Mucosa of stomach (tissue), 1 donor: ENCODE data around the gene AMT.
A peak's percentile ranks its signal among the peaks of the same experiment; 100 is the strongest.

Source experiments
- H3K27me3 ChIP-seq: one replicate; pipeline ENCODE4 v1.7.0; 2013; ENCODE audit warnings: mild to moderate bottlenecking, low read length; ENCODE audit not compliant: control insufficient read depth, insufficient read depth
- H3K36me3 ChIP-seq: one replicate; pipeline ENCODE4 v1.7.0; 2013; ENCODE audit warnings: low read length; ENCODE audit not compliant: control insufficient read depth, insufficient read depth
- H3K4me1 ChIP-seq: one replicate; pipeline ENCODE4 v1.7.0; 2013; ENCODE audit warnings: mild to moderate bottlenecking, low read length; ENCODE audit not compliant: control insufficient read depth, insufficient read depth
- H3K4me3 ChIP-seq: one replicate; pipeline ENCODE4 v1.7.0; 2013; ENCODE audit warnings: low read length
- H3K9ac ChIP-seq: one replicate; pipeline ENCODE4 v1.7.0; 2013; ENCODE audit warnings: mild to moderate bottlenecking, low read length, moderate library complexity
- H3K9me3 ChIP-seq: one replicate; pipeline ENCODE4 v1.7.0; 2013; ENCODE audit warnings: mild to moderate bottlenecking, low read length, moderate library complexity; ENCODE audit not compliant: control insufficient read depth
- donor health status: Pancreatic carcinoma.

Gene AMT

GRCh38 chr3:49422379-49423248, at the start of gene AMT:
AMT (minus strand) TSS chr3:49422473; CDS start chr3:49422450, 23 bp downstream.
- H3K4me3 ChIP-seq = peak within 1 kb of the TSS; percentile 29
- H3K27me3 ChIP-seq = no peaks in the 10 kb centered on the region
- H3K4me1 ChIP-seq = peaks cover 17% of the 10 kb centered on the region
- H3K9me3 ChIP-seq = no peaks in the 10 kb centered on the region
- peaks cover 5% of the 10 kb centered on the region for H3K36me3 ChIP-seq
- H3K9ac ChIP-seq = peak within 1 kb of the TSS; percentile 53

- H3K36me3 ChIP-seq = no peaks in the 10 kb centered on the region
- H3K4me3 ChIP-seq = peak overlapping the region; percentile 33
- no peaks in the 10 kb centered on the region for H3K27me3 ChIP-seq
- peaks cover 46% of the 10 kb centered on the region for H3K4me1 ChIP-seq
- no peaks in the 10 kb centered on the region for H3K9me3 ChIP-seq
- H3K9ac ChIP-seq = peak overlapping the region; percentile 81
Observed at GRCh38 chr3:49470714-49471420, 48.6 kb upstream of the AMT start.

- no peaks in the 10 kb centered on the region for H3K36me3 ChIP-seq
- H3K9me3 ChIP-seq = no peaks in the 10 kb centered on the region
- H3K4me1 ChIP-seq = peaks cover 52% of the 10 kb centered on the region
- peak within 1 kb of the TSS; percentile 57 for H3K4me3 ChIP-seq
- peak within 1 kb of the TSS; percentile 89 for H3K9ac ChIP-seq
- no peaks in the 10 kb centered on the region for H3K27me3 ChIP-seq
Observed at GRCh38 chr3:49469936-49470713, 47.9 kb upstream of the AMT start, which contains the start of gene DAG1. DAG1 (plus strand) TSS chr3:49470267; CDS start chr3:49510535, 40,268 bp downstream.

GRCh38 chr3:49469037-49469935, 47.0 kb upstream of the AMT start:
- Histone ChIP-seq H3K4me1 (peaks cover 52% of the 10 kb centered on the region), H3K36me3 (no peaks in the 10 kb centered on the region), H3K4me3 (peak overlapping the region; percentile 57), H3K9ac (peak overlapping the region; percentile 89), H3K27me3 (no peaks in the 10 kb centered on the region), H3K9me3 (no peaks in the 10 kb centered on the region)

GRCh38 chr3:49466085-49466484, 43.8 kb upstream of the AMT start:
- Histone ChIP-seq H3K36me3 (no peaks in the 10 kb centered on the region), H3K4me1 (peaks cover 47% of the 10 kb centered on the region), H3K27me3 (no peaks in the 10 kb centered on the region), H3K9ac (peak overlapping the region; percentile 53), H3K9me3 (no peaks in the 10 kb centered on the region), H3K4me3 (no peak overlapping the region)

DNA sequence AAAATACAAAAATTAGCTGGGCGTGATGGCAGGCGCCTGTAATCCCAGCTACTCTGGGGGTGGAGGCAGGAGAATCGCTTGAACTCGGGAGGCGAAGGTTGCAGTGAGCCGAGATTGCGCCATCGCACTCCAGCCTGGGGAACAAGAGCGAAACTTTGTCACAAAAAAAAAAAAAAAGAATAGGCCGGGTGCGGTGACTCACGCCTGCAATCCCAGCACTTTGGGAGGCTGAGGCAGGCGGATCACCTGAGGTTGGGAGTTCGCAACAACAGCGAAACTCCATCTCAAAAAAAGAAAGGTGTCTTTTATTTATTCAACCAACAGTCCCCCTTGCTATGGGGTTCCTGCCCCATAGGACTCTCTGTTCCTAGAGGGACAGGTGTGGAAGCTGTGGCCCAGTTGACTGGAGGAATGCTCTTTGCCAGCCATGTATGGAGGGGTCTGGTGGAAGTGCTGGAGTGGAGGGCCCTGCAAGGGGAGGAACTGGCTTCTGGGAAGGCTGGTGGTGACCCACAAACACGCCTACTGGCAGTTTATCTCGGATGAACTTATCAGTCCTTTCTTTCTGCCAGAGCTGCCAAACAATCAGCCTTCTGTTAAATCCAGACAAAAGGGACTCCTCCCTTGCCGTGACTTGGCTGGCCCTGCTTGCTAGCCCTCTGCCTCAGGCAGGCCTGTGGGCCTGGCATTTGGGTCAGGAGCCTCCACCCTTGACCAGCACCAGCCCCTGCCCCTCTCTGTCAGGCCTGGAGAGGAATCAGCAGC, 43.2 kb upstream of the AMT start:
- Histone ChIP-seq H3K4me3 (no peak overlapping the region), H3K27me3 (no peaks in the 10 kb centered on the region), H3K4me1 (peaks cover 48% of the 10 kb centered on the region), H3K9ac (peak overlapping the region; percentile 53), H3K36me3 (no peaks in the 10 kb centered on the region), H3K9me3 (no peaks in the 10 kb centered on the region)

DNA sequence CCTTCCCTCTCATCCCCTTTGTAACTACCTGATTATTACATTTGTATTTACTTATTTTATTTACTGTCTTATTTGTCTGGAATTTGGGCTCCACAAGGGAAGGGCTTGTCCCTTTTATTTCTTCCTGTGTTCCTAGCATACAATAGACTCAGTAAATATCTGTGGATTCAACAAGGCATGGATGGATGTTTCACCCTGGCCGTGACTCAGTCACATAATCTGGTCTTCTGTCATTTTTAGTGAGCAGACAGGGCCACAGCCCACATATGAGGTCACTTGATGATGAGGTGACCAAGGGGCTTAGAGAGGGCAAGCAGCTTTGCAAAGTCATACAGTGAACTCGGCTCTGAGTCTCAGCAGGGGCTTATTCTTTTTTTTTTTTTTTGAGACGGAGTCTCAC, 39.9 kb upstream of the AMT start:
- Histone ChIP-seq H3K9me3 (no peaks in the 10 kb centered on the region), H3K4me1 (peaks cover 35% of the 10 kb centered on the region), H3K4me3 (no peak overlapping the region), H3K9ac (peak overlapping the region; percentile 0), H3K27me3 (no peaks in the 10 kb centered on the region), H3K36me3 (no peaks in the 10 kb centered on the region)

DNA sequence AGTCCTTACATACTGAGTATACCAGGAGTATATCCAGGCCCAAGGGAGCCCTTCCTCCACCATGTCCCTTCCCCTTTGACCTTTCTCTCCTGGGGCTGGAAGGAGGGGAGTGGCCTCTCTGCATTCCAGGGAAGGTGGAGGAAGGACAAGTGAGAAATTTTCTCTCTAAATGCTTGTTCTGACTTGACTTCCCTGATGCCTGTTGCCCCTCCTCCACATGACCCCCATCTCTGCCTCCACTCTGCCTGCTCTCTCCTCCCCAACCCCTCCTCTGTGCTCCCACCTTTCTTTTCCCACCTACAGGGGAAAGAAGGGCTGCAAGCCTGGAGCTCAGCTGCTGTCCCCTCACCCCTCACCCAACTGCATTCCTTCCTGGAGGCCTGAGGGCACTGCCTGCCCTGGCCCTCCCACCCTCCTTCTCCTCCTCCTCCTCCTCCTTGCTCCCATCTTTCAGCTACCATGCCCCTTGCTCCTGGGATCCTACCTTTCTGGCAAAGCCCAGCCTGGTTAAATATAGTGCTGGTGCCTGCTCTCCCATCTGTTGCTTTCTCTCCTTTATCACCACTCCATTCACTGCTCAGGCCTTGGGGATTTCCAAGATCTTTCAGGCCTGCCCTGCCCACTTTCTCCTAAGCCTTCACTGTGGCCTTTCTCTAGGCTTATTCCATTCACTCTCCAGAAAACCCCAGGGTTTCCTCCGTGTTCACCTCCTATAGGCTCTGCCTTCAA, 39.3 kb upstream of the AMT start:
- H3K4me1 ChIP-seq = peaks cover 31% of the 10 kb centered on the region
- peak overlapping the region; percentile 0 for H3K9ac ChIP-seq
- no peaks in the 10 kb centered on the region for H3K9me3 ChIP-seq
- no peaks in the 10 kb centered on the region for H3K36me3 ChIP-seq
- H3K4me3 ChIP-seq = no peak overlapping the region
- H3K27me3 ChIP-seq = no peaks in the 10 kb centered on the region

- H3K4me3 ChIP-seq = no peak overlapping the region
- H3K9ac ChIP-seq = peak overlapping the region; percentile 0
- H3K9me3 ChIP-seq = no peaks in the 10 kb centered on the region
- no peaks in the 10 kb centered on the region for H3K27me3 ChIP-seq
- peaks cover 25% of the 10 kb centered on the region for H3K4me1 ChIP-seq
- no peaks in the 10 kb centered on the region for H3K36me3 ChIP-seq
Observed at GRCh38 chr3:49460956-49461355, 38.7 kb upstream of the AMT start.

GRCh38 chr3:49460188-49460890, 38.1 kb upstream of the AMT start:
- Histone ChIP-seq H3K4me1 (peaks cover 19% of the 10 kb centered on the region), H3K4me3 (no peak overlapping the region), H3K9me3 (no peaks in the 10 kb centered on the region), H3K36me3 (no peaks in the 10 kb centered on the region), H3K9ac (no peak overlapping the region), H3K27me3 (no peaks in the 10 kb centered on the region)
